K562 (cell line): Measurements from ENCODE around the gene ZBED2. TPM values are rescaled to one million over a fixed set of nuclear protein-coding genes. Genes with fewer than 3 reads are reported as not detected.

Experiments used
- ATAC-seq: fragments of 200-7000 bp; cut with Tn5 transposase; 3 replicates; pipeline ENCODE4 v1.9.1; 2020; ENCODE audit warnings: moderate library complexity
- BruUV-seq: library from RNA; stranded (reverse); fragments of 400-500 nt; replicated peaks from 2 replicates; lab custom pipeline; 2021; lab: Mats Ljungman, UMichigan
- CTCF ChIA-PET: fragments of 300-600 bp; formaldehyde crosslinking; extraction: SDS; loops from one replicate; lab custom pipeline; 2021; ENCODE audit warnings: low intra/inter-chr PET ratio; lab: Yijun Ruan, JAX
- POLR2A ChIA-PET: fragments of 300-600, 350-650 bp; sonication (Branson Sonifier 250); formaldehyde crosslinking; extraction: SDS; loops from one replicate; lab custom pipeline; 2021; ENCODE audit warnings: antibody characterized with exemption, inconsistent platforms; lab: Yijun Ruan, JAX
- DNase-seq, 4 experiments: peaks; one replicate each; pipeline versions ENCODE4 v3.0.0 to v3.0.0-alpha.2; 2011 to 2018; ENCODE audit warnings: low spot score in 3 of 4, mixed read lengths in 3 of 4; ENCODE audit errors: extremely low read depth in 1 of 4
- FAIRE-seq: peaks from 2 replicates; lab custom pipeline; 2011; peaks lifted over from hg19 to GRCh38; lab: Jason Lieb, UNC
- H2AFZ ChIP-seq: 2 replicates; pipeline ENCODE4 v1.6.0; 2011; ENCODE audit warnings: low read depth, low read length, control low read depth, inconsistent platforms
- H3K27ac ChIP-seq: fragments of 200-600 bp; 3 replicates; pipeline ENCODE4 v1.8.0; 2011; ENCODE audit warnings: low read depth, mild to moderate bottlenecking, control low read depth, inconsistent platforms, low read length, moderate library complexity, mixed read lengths; ENCODE audit errors: extremely low read depth
- H3K27me3 ChIP-seq, 2 experiments: fragments of 300-600 bp in 1 of 2; 2 replicates in 1 of 2; 3 replicates in 1 of 2; pipeline versions ENCODE4 v1.6.0 to v1.8.0; 2011; ENCODE audit warnings: inconsistent platforms in 2 of 2, low read length in 2 of 2, mild to moderate bottlenecking in 1 of 2, mixed read lengths in 1 of 2, moderate library complexity in 1 of 2; ENCODE audit not compliant: control insufficient read depth in 2 of 2, insufficient read depth in 2 of 2
- H3K36me3 ChIP-seq: fragments of 300-600 bp; 3 replicates; pipeline ENCODE4 v1.8.0; 2011; ENCODE audit warnings: mild to moderate bottlenecking, low read length, inconsistent platforms; ENCODE audit not compliant: control insufficient read depth, insufficient read depth
- H3K4me1 ChIP-seq, 2 experiments: fragments of 200-600 bp in 1 of 2; replicated peaks in 1 of 2; 2 replicates in 1 of 2; 3 replicates in 1 of 2; pipeline versions ENCODE4 v1.5.1 to v1.8.0; 2011; ENCODE audit warnings: inconsistent platforms in 2 of 2, low read length in 2 of 2, mild to moderate bottlenecking in 1 of 2, mixed read lengths in 1 of 2, moderate library complexity in 1 of 2; ENCODE audit not compliant: control insufficient read depth in 2 of 2, insufficient read depth in 2 of 2
- H3K4me2 ChIP-seq: 2 replicates; pipeline ENCODE4 v1.6.1; 2011; ENCODE audit warnings: low read length, control low read depth, inconsistent platforms, mixed read lengths; ENCODE audit not compliant: insufficient read depth
- H3K4me3 ChIP-seq: fragments of 200-600 bp; sonication (generic), shearing (Covaris generic); 2 replicates; pipeline ENCODE4 v1.5.1; 2016; ENCODE audit warnings: control low read depth, inconsistent platforms
- H3K79me2 ChIP-seq: fragments of 200-600 bp; 3 replicates; pipeline ENCODE4 v1.8.0; 2011; ENCODE audit warnings: low read length, inconsistent platforms; ENCODE audit not compliant: control insufficient read depth, insufficient read depth
- H3K9ac ChIP-seq, 2 experiments: 2 replicates each; pipeline versions ENCODE4 v1.6.0 to v1.6.1; 2011; ENCODE audit warnings: low read depth in 2 of 2, low read length in 2 of 2, control low read depth in 1 of 2, inconsistent platforms in 1 of 2, mild to moderate bottlenecking in 1 of 2, mixed read lengths in 1 of 2; ENCODE audit not compliant: insufficient read depth in 1 of 2
- H3K9me1 ChIP-seq: one replicate; pipeline ENCODE4 v1.6.0; 2011; ENCODE audit warnings: inconsistent platforms, mild to moderate bottlenecking, low read length, moderate library complexity; ENCODE audit not compliant: control insufficient read depth, insufficient read depth
- H3K9me3 ChIP-seq: replicated peaks from 2 replicates; pipeline ENCODE4 v1.5.1; 2011; ENCODE audit warnings: low read depth, low read length, inconsistent platforms; ENCODE audit not compliant: control insufficient read depth, insufficient read depth
- H4K20me1 ChIP-seq: replicated peaks from 2 replicates; pipeline ENCODE4 v1.6.1; 2011; ENCODE audit warnings: low read length, inconsistent platforms, mixed read lengths; ENCODE audit not compliant: control insufficient read depth, insufficient read depth
- BCOR ChIP-seq: fragments of 450-650 bp; IDR thresholded peaks from 2 replicates; pipeline ENCODE4 v1.6.1; 2016
- COPS2 ChIP-seq: fragments of 450-650 bp; conservative IDR thresholded peaks from 2 replicates; pipeline ENCODE4 v1.6.1; 2016; ENCODE audit warnings: mild to moderate bottlenecking, moderate library complexity
- DIDO1 ChIP-seq: fragments of 450-650 bp; IDR thresholded peaks from 2 replicates; pipeline ENCODE4 v1.6.1; 2016; ENCODE audit warnings: low read depth, missing biosample characterization, missing genetic modification characterization
- PURB ChIP-seq: sonication (generic); formaldehyde crosslinking; IDR thresholded peaks from 2 replicates; pipeline ENCODE4 v1.9.0; 2021; ENCODE audit warnings: low read depth, mild to moderate bottlenecking, missing genetic modification reagents
- SMARCA5 ChIP-seq: fragments of 450-650 bp; IDR thresholded peaks from 2 replicates; pipeline ENCODE4 v1.6.1; 2016
- TAF7 ChIP-seq: fragments of 450-650 bp; IDR thresholded peaks from 2 replicates; pipeline ENCODE4 v1.6.1; 2016; ENCODE audit warnings: missing genetic modification characterization, missing compliant biosample characterization
- ZKSCAN8 ChIP-seq: fragments of 200-800 bp; sonication (Bioruptor generic); IDR thresholded peaks from 2 replicates; pipeline ENCODE4 v1.6.1; 2016; ENCODE audit warnings: missing genetic modification characterization, missing compliant biosample characterization
- ZNF124 ChIP-seq: sonication (generic); formaldehyde crosslinking; IDR thresholded peaks from 2 replicates; pipeline ENCODE4 v1.8.1; 2022; ENCODE audit warnings: missing genetic modification reagents
- ZNF695 ChIP-seq: fragments of 450-650 bp; formaldehyde crosslinking; IDR thresholded peaks from 2 replicates; pipeline ENCODE4 v1.4.0; 2020; ENCODE audit warnings: mild to moderate bottlenecking, moderate library complexity
- ZNF707 ChIP-seq: fragments of 250-450 bp; sonication (Bioruptor Pico); conservative IDR thresholded peaks from 2 replicates; pipeline ENCODE4 v1.8.0; 2022; ENCODE audit warnings: inconsistent platforms, mild to moderate bottlenecking, moderate library complexity
- WGBS: fragments of 100-300 bp; shearing (Covaris generic); methylation state at CpG from one replicate; pipeline ENCODE4 v1.1.6; 2016; ENCODE audit warnings: low coverage, mixed read lengths; ENCODE audit not compliant: insufficient coverage; ENCODE audit errors: missing lambda C conversion rate; 5-methylcytosine and 5-hydroxymethylcytosine counted together
- in situ Hi-C: fragments of 300-500 bp; cut with MboI; formaldehyde crosslinking; loops from 4 replicates; pipeline ENCODE4 v1.15.0; 2018; ENCODE audit warnings: inconsistent platforms, mixed read lengths
- intact Hi-C: fragments of 100-400 bp; cut with micrococcal nuclease; formaldehyde crosslinking; loops from 2 replicates; pipeline ENCODE4 v1.14.2; 2022
- polyA plus RNA-seq, 8 experiments: library from polyadenylated mRNA; depleted of rRNA in 4 of 8; stranded (reverse) in 5 of 8; unstranded in 3 of 8; fragments of >200 nt; fragmentation: Nextera tagmentation in 2 of 8; fragmentation: Illumina TruSeq in 1 of 8; extraction: Ambion mirVana in 2 of 8; extraction: Trizol in 1 of 8; gene quantifications; 2 replicates each; pipeline versions ENCODE4 v1.2.1 to v1.2.3, GENCODE V29; 2011 to 2014; ENCODE audit warnings: inconsistent platforms in 1 of 8, missing spikeins in 1 of 8
- total RNA-seq, 7 experiments: library from RNA; depleted of rRNA in 6 of 7; stranded (reverse); fragments of >200 nt in 6 of 7; fragmentation: Illumina TruSeq in 2 of 7; extraction: Trizol in 2 of 7; gene quantifications; 2 replicates each; pipeline versions ENCODE4 v1.2.1 to v1.2.3, GENCODE V29; 2011 to 2021; ENCODE audit warnings: low replicate concordance in 1 of 7
- TF ChIP-seq, protein P1 (sequence below), 3 experiments: fragments of 200-800 bp in 1 of 3; sonication (Bioruptor generic) in 1 of 3; sonication (generic) in 1 of 3; formaldehyde crosslinking in 1 of 3; IDR thresholded peaks; 2 replicates each; pipeline versions ENCODE4 v1.6.1 to v1.8.0; 2016 to 2022; ENCODE audit warnings: mild to moderate bottlenecking in 2 of 3, missing compliant biosample characterization in 2 of 3, missing genetic modification characterization in 2 of 3, missing genetic modification reagents in 1 of 3
- TF ChIP-seq, protein P2 (sequence below): fragments of 200-800 bp; sonication (Bioruptor generic); IDR thresholded peaks from 2 replicates; pipeline ENCODE4 v1.6.1; 2017; ENCODE audit warnings: missing genetic modification characterization, missing compliant biosample characterization
- TF ChIP-seq, protein P3 (sequence below): fragments of 250-450 bp; sonication (Bioruptor Pico); IDR thresholded peaks from 2 replicates; pipeline ENCODE4 v1.4.0; 2020; ENCODE audit warnings: borderline replicate concordance

ZBED2 gene
- total and polyA plus RNA-seq, 9 of the 15 experiments (the other 6 are each of a cell fraction or from before 2014, with no cell fraction given), result 0.11 TPM; not detected in 8

DNA sequence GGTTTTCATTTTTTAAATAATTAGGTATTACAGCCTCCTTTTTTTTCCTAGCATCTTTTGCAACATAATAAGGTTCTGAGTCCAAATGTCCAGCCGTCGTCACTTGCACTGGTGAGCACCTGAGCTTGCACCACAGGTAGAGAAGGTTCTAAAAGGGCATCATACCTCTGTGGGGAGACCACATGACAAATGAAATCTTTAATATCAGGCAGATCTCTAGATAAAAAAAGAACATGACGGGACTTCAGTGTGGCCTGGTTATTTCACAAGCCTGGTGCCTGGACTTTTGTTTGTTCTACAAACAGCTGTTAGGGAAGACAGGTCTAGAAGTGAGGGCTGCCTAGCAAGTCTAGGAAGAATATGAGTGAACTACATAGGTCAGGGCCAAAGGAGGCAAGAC, 3.6 kb downstream of the ZBED2 start:
- Histone ChIP-seq H3K4me2 (no peak overlapping the region), H2AFZ (no peak overlapping the region), H3K27ac (no peak overlapping the region), H3K27me3 (no peaks in the 10 kb centered on the region), H3K4me3 (no peak overlapping the region), H3K36me3 (no peaks in the 10 kb centered on the region), H3K9ac (no peak overlapping the region), H4K20me1 (no peaks in the 10 kb centered on the region), H3K9me1 (no peaks in the 10 kb centered on the region), H3K9me3 (no peaks in the 10 kb centered on the region), H3K79me2 (no peaks in the 10 kb centered on the region), H3K4me1 (no peaks in the 10 kb centered on the region)
- intact Hi-C loops, result no loop called here
- WGBS, result 12% methylated on average over 3 of the region's 3 CpGs
- BruUV-seq, result no TSS peak
- no peak for ATAC-seq
- POLR2A ChIA-PET, result no interaction called here
- TF ChIP-seq ZNF124 (no peak), TAF7 (no peak)
- TF ChIP-seq, protein P1, sequence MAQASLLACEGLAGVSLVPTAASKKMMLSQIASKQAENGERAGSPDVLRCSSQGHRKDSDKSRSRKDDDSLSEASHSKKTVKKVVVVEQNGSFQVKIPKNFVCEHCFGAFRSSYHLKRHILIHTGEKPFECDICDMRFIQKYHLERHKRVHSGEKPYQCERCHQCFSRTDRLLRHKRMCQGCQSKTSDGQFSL (CRISPR knock-in tag; IDR thresholded peaks at IDR 0.05), result no peak
- TF ChIP-seq, protein P1 (tag; IDR thresholded peaks at IDR 0.05), result no peak
- no peak for DNase-seq
- in situ Hi-C loops, result no loop called here
- FAIRE-seq, result no peak
- CTCF ChIA-PET, result no interaction called here

DNA sequence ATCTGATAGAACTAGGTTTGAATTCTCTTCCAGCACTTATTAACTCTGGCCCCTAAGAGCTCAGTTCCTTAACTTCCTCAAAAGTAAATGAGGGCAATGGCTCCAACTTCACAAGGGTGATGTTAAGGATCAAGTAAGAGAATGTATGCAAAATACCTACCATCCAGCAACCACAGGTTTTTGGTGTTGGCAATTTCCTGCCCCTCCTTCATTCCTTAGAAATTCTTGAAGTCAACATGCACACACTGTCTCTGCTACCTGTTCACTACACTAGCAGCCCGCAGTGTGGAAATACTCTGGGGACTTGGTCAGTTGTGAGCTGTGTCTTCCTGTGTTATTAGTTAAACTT, 5.0 kb downstream of the ZBED2 start:
- no peaks in the 10 kb centered on the region for H3K36me3 ChIP-seq
- ChIA-PET CTCF (no interaction called here), POLR2A (interaction anchor here (0.6 kb wide), 1 partner anchor 14 kb away, joined by 3 read pairs; no protein-coding TSS in a partner anchor)
- no peaks in the 10 kb centered on the region for H3K27me3 ChIP-seq
- H3K9me3 ChIP-seq, result no peaks in the 10 kb centered on the region
- no peaks in the 10 kb centered on the region for H3K9me1 ChIP-seq
- no peak overlapping the region for H3K27ac ChIP-seq
- no peak overlapping the region for H3K9ac ChIP-seq
- no peak overlapping the region for H2AFZ ChIP-seq
- ATAC-seq (no peak), DNase-seq (no peak), FAIRE-seq (no peak)
- no TSS peak for BruUV-seq
- no peaks in the 10 kb centered on the region for H3K4me1 ChIP-seq
- in situ Hi-C loops, result no loop called here
- no peaks in the 10 kb centered on the region for H3K79me2 ChIP-seq
- no peak overlapping the region for H3K4me2 ChIP-seq
- 0% methylated on average over 1 of the region's 1 CpG for WGBS
- no peaks in the 10 kb centered on the region for H4K20me1 ChIP-seq
- intact Hi-C loops, result no loop called here
- no peak overlapping the region for H3K4me3 ChIP-seq
- TF ChIP-seq, protein P2, sequence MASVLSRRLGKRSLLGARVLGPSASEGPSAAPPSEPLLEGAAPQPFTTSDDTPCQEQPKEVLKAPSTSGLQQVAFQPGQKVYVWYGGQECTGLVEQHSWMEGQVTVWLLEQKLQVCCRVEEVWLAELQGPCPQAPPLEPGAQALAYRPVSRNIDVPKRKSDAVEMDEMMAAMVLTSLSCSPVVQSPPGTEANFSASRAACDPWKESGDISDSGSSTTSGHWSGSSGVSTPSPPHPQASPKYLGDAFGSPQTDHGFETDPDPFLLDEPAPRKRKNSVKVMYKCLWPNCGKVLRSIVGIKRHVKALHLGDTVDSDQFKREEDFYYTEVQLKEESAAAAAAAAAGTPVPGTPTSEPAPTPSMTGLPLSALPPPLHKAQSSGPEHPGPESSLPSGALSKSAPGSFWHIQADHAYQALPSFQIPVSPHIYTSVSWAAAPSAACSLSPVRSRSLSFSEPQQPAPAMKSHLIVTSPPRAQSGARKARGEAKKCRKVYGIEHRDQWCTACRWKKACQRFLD, result no peak
- TF ChIP-seq ZNF707 (CRISPR knock-in tag) (no peak), ZKSCAN8 (CRISPR knock-in tag) (no peak), BCOR (no peak), DIDO1 (tag) (no peak), COPS2 (no peak), SMARCA5 (no peak), PURB (CRISPR knock-in tag) (no peak), ZNF695 (CRISPR knock-in tag) (no peak)
- TF ChIP-seq, protein P3, sequence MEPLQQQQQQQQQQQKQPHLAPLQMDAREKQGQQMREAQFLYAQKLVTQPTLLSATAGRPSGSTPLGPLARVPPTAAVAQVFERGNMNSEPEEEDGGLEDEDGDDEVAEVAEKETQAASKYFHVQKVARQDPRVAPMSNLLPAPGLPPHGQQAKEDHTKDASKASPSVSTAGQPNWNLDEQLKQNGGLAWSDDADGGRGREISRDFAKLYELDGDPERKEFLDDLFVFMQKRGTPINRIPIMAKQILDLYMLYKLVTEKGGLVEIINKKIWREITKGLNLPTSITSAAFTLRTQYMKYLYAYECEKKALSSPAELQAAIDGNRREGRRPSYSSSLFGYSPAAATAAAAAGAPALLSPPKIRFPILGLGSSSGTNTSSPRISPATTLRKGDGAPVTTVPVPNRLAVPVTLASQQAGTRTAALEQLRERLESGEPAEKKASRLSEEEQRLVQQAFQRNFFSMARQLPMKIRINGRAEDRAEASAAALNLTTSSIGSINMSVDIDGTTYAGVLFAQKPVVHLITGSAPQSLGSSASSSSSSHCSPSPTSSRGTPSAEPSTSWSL (CRISPR knock-in tag), result no peak
